GM12872 (cell line): ENCODE data around the gene ALDH3A2.

Experiments used
- TF ChIP-seq, protein P1 (sequence below): IDR thresholded peaks from 3 replicates; pipeline ENCODE4 v1.5.1; 2011; ENCODE audit warnings: low read depth, mild to moderate bottlenecking, low read length, moderate library complexity; ENCODE audit not compliant: insufficient read depth

ALDH3A2 gene

DNA sequence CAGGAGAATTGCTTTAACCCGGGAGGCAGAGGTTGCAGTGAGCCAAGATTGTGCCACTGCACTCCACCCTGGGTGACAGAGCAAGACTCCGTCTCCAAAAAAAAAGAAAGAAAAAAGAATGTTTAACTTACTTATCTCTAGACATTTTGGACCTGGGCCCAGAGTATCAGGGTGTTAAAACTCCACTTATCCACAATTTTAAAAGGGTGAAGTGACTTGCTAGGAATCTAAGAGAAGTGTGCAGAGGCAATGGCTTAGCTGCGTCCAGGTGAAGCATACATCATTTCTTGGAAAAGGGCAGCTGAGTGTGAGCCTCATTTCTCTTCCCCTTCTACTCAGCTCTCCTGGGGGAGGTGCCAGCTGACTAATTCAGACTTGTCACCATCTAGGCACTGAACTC is 25.1 kb downstream of the ALDH3A2 start:
- TF ChIP-seq, protein P1, sequence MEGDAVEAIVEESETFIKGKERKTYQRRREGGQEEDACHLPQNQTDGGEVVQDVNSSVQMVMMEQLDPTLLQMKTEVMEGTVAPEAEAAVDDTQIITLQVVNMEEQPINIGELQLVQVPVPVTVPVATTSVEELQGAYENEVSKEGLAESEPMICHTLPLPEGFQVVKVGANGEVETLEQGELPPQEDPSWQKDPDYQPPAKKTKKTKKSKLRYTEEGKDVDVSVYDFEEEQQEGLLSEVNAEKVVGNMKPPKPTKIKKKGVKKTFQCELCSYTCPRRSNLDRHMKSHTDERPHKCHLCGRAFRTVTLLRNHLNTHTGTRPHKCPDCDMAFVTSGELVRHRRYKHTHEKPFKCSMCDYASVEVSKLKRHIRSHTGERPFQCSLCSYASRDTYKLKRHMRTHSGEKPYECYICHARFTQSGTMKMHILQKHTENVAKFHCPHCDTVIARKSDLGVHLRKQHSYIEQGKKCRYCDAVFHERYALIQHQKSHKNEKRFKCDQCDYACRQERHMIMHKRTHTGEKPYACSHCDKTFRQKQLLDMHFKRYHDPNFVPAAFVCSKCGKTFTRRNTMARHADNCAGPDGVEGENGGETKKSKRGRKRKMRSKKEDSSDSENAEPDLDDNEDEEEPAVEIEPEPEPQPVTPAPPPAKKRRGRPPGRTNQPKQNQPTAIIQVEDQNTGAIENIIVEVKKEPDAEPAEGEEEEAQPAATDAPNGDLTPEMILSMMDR, result no peak

DNA sequence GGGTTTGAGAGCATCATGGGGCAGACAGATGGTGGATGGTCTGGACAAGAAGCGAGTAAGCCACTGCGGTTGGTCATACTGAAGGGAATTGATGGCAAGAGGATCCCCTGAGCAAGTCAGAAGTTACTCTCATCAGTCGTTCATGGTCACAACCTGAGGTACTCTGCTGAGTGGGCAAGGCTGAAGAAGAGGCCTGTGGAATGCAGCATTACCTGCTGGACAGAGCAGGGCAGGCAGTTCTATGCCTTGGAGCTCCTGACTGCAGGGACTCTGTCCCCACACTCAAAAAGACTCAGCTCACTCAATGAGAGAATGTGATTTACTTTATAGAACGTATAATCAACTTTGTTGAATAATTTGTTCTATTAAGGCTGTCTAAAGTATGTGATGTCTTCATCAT is 28.3 kb downstream of the ALDH3A2 start:
- TF ChIP-seq, protein P1, result no peak

DNA sequence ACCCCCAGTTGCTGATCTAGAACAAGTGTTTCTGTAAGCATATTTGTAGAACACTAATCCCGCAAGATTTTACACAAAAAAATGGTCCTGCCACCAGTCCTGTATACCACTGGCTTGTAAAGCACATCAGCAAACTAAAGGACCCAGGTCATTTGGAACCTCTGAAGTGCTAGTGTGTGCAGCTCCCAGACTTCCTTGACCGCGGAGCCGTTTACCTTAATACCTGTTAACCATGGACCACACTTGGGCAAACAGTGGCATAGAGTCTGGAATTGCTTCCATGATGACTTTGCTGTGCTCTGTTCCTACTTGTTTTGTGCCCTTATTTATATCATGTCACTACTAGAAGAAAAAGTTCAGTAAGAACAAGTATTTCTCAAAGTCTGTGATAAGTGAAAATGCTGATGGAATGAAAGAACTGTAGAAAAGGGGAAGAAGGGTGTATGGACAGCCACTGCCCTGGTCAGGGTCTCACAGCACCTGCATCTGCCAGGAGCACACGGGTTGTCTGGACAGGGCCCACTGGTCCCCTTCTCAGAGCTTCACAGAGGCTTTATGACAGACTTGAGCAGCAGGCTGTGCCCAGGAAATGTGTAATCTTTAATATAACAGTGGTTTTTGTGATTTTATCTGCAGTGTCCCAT is 29.3 kb downstream of the ALDH3A2 start:
- TF ChIP-seq, protein P1, result no peak

DNA sequence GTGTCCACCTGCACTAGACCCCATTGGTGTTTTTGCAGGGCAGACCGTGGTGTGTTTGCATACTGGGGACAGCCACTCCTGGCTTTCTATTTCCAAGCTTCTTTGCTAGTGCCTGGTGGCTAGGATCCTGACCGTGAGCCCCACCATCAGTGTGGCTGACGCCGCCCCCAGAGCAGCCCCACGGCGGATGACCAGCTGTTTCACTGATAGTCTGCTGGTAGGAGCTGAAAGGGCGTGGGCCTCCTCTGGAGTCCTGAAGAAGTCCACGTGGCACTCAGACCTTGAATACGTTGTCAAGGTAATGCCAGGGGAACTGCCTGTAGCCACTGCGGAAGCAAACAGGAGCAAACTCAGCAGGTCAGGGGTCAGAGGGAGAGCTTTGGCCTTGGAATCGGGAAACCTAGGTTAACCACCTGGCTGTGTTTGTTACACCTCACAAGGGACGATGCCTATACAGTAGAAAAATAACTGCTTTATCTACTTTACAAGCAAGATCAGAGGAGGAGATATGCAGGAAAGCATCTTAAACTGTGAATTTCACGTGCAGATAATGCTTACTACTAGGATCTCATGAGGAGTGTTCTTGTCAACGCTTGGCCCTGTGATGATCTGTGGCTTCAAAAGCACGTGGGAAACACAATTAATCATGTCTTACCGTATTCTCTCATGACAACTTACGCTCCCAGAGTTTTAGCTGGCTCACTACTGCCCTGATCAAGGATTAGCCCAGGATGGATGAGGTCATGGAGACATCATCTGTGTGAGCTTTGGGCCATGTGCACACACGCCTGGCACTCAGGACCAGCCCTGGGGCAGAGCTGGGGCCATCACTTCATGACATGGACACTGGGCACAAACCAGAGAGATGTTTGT is 30.3 kb downstream of the ALDH3A2 start:
- TF ChIP-seq, protein P1, result no peak

DNA sequence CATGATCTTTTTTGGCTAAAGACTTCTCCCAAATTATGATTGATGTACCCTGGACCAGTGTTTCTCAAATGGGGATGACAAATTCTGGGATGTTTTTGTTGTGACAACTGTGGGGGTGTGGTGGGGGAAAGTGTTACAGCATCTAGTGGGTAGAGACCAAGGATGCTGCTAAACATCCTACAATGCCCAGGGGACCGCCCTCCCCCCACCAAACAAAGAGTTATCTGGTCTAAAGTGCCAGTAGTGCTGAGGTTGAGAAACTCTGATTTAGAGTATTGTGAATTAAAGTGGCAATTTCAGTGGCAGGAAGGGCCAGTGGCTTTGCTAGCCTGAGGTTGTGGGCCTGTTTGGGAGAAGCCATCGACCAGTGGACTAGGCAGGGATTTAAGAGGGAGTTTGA is 34.6 kb downstream of the ALDH3A2 start:
- TF ChIP-seq, protein P1, result no peak

DNA sequence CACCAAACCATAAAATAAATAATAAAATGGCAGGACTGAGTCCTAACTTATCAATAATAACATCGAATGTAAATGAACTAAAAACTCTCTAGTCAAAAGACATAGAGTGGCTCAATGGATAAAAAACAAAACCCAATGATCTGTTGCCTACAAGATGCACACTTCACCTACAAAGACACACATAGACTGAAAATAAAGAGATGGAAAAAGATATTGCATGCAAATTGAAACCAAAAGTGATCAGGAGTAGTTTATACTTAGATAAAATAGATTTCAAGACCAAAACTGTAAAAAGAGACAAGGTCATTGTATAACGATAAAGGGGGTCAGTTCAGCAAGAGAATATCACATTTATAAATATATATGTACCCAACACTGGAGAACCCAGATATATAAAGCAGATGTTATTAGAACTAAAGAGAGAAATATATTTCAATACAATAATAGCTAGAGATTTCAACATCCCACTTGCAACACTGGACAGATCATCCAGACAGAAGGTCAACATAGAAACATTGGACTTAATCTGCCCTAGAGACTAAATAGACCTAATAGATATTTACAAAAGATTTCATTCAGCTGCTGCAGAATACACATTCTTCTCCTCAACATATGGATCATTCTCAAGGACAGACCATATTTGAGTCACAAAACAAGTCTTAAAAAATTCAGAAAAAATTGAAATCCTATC is 38.0 kb downstream of the ALDH3A2 start:
- TF ChIP-seq, protein P1, result no peak

DNA sequence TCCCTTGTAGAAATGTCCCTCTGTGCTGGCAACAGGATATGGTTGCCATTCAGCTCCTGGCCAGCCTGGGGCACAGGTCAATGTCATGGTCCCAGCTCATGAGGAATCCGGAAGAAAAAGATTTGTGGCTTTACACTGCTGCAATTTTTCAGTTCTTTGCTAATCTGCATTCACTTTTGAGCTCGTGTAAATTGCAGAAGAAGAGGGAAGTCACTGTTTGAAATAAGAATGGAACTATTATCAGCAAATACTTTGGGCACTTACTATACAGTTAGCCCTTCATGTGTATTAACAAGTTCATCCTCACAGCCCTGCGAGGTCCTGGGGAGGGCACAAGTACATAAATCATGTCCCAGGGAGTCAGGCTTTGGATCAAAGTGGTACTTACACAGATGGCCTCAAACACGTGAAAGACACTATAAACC is 53.7 kb downstream of the ALDH3A2 start:
- TF ChIP-seq, protein P1, result no peak
